ENCODE results near the gene PARD3.

DNA sequence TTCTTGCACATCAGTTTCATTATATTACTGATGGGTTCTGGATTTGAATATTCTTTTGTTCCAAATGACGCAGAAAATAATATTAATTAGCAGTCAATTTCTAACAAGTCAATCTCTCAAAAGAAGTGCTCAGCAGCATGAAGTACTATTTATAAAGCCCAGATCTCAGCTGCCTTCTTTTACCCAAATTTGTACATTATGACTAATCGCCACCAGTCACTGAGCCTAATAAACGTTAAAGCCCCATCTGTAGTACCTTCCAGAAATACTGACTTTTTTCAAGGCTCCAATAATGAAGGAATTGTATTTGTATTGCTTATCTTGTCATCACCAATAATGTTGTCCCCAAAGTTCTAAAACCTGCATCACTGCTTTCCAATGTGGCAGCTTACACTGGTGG lies 540.2 kb downstream of the PARD3 start:
- TF ChIP-seq, protein P1, sequence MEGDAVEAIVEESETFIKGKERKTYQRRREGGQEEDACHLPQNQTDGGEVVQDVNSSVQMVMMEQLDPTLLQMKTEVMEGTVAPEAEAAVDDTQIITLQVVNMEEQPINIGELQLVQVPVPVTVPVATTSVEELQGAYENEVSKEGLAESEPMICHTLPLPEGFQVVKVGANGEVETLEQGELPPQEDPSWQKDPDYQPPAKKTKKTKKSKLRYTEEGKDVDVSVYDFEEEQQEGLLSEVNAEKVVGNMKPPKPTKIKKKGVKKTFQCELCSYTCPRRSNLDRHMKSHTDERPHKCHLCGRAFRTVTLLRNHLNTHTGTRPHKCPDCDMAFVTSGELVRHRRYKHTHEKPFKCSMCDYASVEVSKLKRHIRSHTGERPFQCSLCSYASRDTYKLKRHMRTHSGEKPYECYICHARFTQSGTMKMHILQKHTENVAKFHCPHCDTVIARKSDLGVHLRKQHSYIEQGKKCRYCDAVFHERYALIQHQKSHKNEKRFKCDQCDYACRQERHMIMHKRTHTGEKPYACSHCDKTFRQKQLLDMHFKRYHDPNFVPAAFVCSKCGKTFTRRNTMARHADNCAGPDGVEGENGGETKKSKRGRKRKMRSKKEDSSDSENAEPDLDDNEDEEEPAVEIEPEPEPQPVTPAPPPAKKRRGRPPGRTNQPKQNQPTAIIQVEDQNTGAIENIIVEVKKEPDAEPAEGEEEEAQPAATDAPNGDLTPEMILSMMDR (IDR thresholded peaks at IDR 0.05; ENCODE audit: borderline replicate concordance, extremely low read depth, low read length, poor library complexity, severe bottlenecking) = no peak
- no peak for TF ChIP-seq EZH2 (IDR thresholded peaks at IDR 0.05; ENCODE audit: borderline replicate concordance, low read depth, low read length, severe bottlenecking)
